HCT116 (cell line): Measurements from ENCODE around the gene RRAS2. TPM values are rescaled to one million over a fixed set of nuclear protein-coding genes. Genes with fewer than 3 reads are reported as not detected.

Experiments used
- ATAC-seq: fragments of 200-7000 bp; cut with Tn5 transposase; 2 replicates; pipeline ENCODE4 v1.9.1; 2020; ENCODE audit warnings: mild to moderate bottlenecking, moderate library complexity
- BruUV-seq: library from RNA; stranded (reverse); fragments of 400-500 nt; replicated peaks from 2 replicates; lab custom pipeline; 2021; lab: Mats Ljungman, UMichigan
- CTCF ChIA-PET: fragments of 300-600 bp; sonication (Branson Sonifier 250); formaldehyde crosslinking; loops from one replicate; lab custom pipeline; 2021; ENCODE audit warnings: antibody characterized with exemption; lab: Charles Lee
- POLR2A ChIA-PET: fragments of 300-600, 350-600 bp; sonication (Branson Sonifier 250); formaldehyde crosslinking; loops from one replicate; lab custom pipeline; 2021; ENCODE audit warnings: antibody characterized with exemption; lab: Charles Lee
- RAD21 ChIA-PET, 2 experiments: fragments of 300-600 bp; sonication (Branson Sonifier 250); formaldehyde crosslinking; loops; one replicate each; lab custom pipeline; 2023; ENCODE audit warnings: low total read pairs in 2 of 2; ENCODE audit not compliant: uncharacterized antibody in 2 of 2, unreplicated experiment in 2 of 2, low non-redundant PET in 1 of 2; lab: Charles Lee
- DNase-seq: peaks from one replicate; pipeline ENCODE4 v3.0.0-alpha.2; 2010; ENCODE audit warnings: low read depth, low spot score
- H2AFZ ChIP-seq: fragments of 200-600 bp; shearing (Covaris generic), sonication (generic); 2 replicates; pipeline ENCODE4 v1.6.1; 2017; ENCODE audit warnings: low read depth, mixed run types, mixed read lengths, antibody characterized with exemption, low read length; ENCODE audit not compliant: poor library complexity, severe bottlenecking
- H3K27ac ChIP-seq: 2 replicates; pipeline ENCODE4 v1.5.1; 2012; ENCODE audit warnings: low read depth, low read length
- H3K27me3 ChIP-seq: fragments of 200-600 bp; sonication (generic); 2 replicates; pipeline ENCODE4 v1.6.1; 2016; ENCODE audit warnings: mixed run types, low read length, mixed read lengths; ENCODE audit not compliant: insufficient read depth
- H3K36me3 ChIP-seq, 2 experiments: fragments of 200-500 bp in 1 of 2; fragments of 200-600 bp in 1 of 2; sonication (Bioruptor generic) in 1 of 2; sonication (generic) in 1 of 2; 2 replicates each; pipeline versions ENCODE4 v1.5.1 to v1.6.1; 2014 to 2016; ENCODE audit warnings: low read length in 2 of 2, inconsistent platforms in 1 of 2, mixed read lengths in 1 of 2, mixed run types in 1 of 2; ENCODE audit not compliant: insufficient read depth in 2 of 2, control insufficient read depth in 1 of 2
- H3K4me1 ChIP-seq, 2 experiments: fragments of 200-600 bp in 1 of 2; sonication (generic) in 1 of 2; 2 replicates each; pipeline versions ENCODE4 v1.5.1 to v1.6.1; 2012 to 2017; ENCODE audit warnings: low read length in 2 of 2, inconsistent platforms in 1 of 2, mild to moderate bottlenecking in 1 of 2, mixed read lengths in 1 of 2, mixed run types in 1 of 2, moderate library complexity in 1 of 2; ENCODE audit not compliant: insufficient read depth in 2 of 2, control insufficient read depth in 1 of 2
- H3K4me2 ChIP-seq: fragments of 200-600 bp; sonication (generic); 2 replicates; pipeline ENCODE4 v1.6.1; 2017; ENCODE audit warnings: mixed run types, low read length, mixed read lengths
- H3K4me3 ChIP-seq, 2 experiments: fragments of 200-600 bp in 1 of 2; sonication (generic) in 1 of 2; replicated peaks in 1 of 2; 2 replicates each; pipeline ENCODE4 v1.5.1; 2011 to 2016; ENCODE audit warnings: low read length in 2 of 2, control low read depth in 1 of 2, low read depth in 1 of 2, mild to moderate bottlenecking in 1 of 2, mixed read lengths in 1 of 2, mixed run types in 1 of 2
- H3K79me2 ChIP-seq: fragments of 200-600 bp; sonication (generic); 2 replicates; pipeline ENCODE4 v1.6.1; 2017; ENCODE audit warnings: mild to moderate bottlenecking, mixed run types, low read length, moderate library complexity, mixed read lengths; ENCODE audit not compliant: insufficient read depth
- H3K9ac ChIP-seq: fragments of 200-600 bp; sonication (generic); 2 replicates; pipeline ENCODE4 v1.6.1; 2016; ENCODE audit warnings: low read length, mixed read lengths
- H3K9me2 ChIP-seq: fragments of 200-600 bp; sonication (generic), shearing (Covaris generic); 2 replicates; pipeline ENCODE4 v1.6.1; 2017; ENCODE audit warnings: mixed run types, mild to moderate bottlenecking, moderate library complexity; ENCODE audit not compliant: insufficient read depth
- H3K9me3 ChIP-seq, 2 experiments: fragments of 200-500 bp in 1 of 2; fragments of 200-600 bp in 1 of 2; sonication (Bioruptor generic) in 1 of 2; sonication (generic) in 1 of 2; 2 replicates each; pipeline ENCODE4 v1.6.1; 2014 to 2017; ENCODE audit warnings: low read length in 2 of 2, mixed read lengths in 2 of 2, inconsistent platforms in 1 of 2, low read depth in 1 of 2, mild to moderate bottlenecking in 1 of 2, mixed run types in 1 of 2, moderate library complexity in 1 of 2; ENCODE audit not compliant: control insufficient read depth in 1 of 2, insufficient read depth in 1 of 2
- H4K20me1 ChIP-seq: fragments of 200-600 bp; sonication (generic), shearing (Covaris generic); 2 replicates; pipeline ENCODE4 v1.6.1; 2017; ENCODE audit warnings: mixed run types, mild to moderate bottlenecking, moderate library complexity; ENCODE audit not compliant: insufficient read depth
- ATF3 ChIP-seq: IDR thresholded peaks from 2 replicates; pipeline ENCODE4 v1.6.1; 2012
- CBX3 ChIP-seq: IDR thresholded peaks from 2 replicates; pipeline ENCODE4 v1.6.1; 2012; ENCODE audit warnings: low read depth
- CEBPB ChIP-seq: IDR thresholded peaks from 2 replicates; pipeline ENCODE4 v1.6.1; 2012; ENCODE audit warnings: low read depth
- ELF1 ChIP-seq: IDR thresholded peaks from 2 replicates; pipeline ENCODE4 v1.6.1; 2012; ENCODE audit warnings: low read depth, borderline replicate concordance
- EZH2 ChIP-seq: fragments of 200-600 bp; sonication (generic); IDR thresholded peaks from 2 replicates; pipeline ENCODE4 v1.6.1; 2017; ENCODE audit warnings: antibody characterized with exemption, mixed run types
- EZH2phosphoT487 ChIP-seq: fragments of 200-600 bp; IDR thresholded peaks from 2 replicates; pipeline ENCODE4 v1.6.1; 2018; ENCODE audit warnings: antibody characterized with exemption, borderline replicate concordance
- FOSL1 ChIP-seq: IDR thresholded peaks from 2 replicates; pipeline ENCODE4 v1.6.1; 2012; ENCODE audit warnings: low read depth
- MAX ChIP-seq: IDR thresholded peaks from 2 replicates; pipeline ENCODE4 v1.6.1; 2012
- POLR2A ChIP-seq: IDR thresholded peaks from 2 replicates; pipeline ENCODE4 v1.7.0; 2011; ENCODE audit warnings: borderline replicate concordance; ENCODE audit not compliant: insufficient read depth, insufficient read length; ENCODE audit errors: extremely low read depth
- RAD21 ChIP-seq: IDR thresholded peaks from 2 replicates; pipeline ENCODE4 v1.6.1; 2012; ENCODE audit warnings: low read depth, mild to moderate bottlenecking
- REST ChIP-seq: IDR thresholded peaks from 2 replicates; pipeline ENCODE4 v1.6.1; 2012; ENCODE audit warnings: low read depth
- SIN3A ChIP-seq: IDR thresholded peaks from 2 replicates; pipeline ENCODE4 v1.6.1; 2012; ENCODE audit warnings: low read depth
- SP1 ChIP-seq: IDR thresholded peaks from 2 replicates; pipeline ENCODE4 v1.6.1; 2012; ENCODE audit warnings: low read depth
- YY1 ChIP-seq: IDR thresholded peaks from 2 replicates; pipeline ENCODE4 v1.6.1; 2011; ENCODE audit warnings: low read length, low read depth, moderate library complexity, mild to moderate bottlenecking; ENCODE audit not compliant: insufficient replicate concordance; ENCODE audit errors: extremely low read depth
- ZFX ChIP-seq: fragments of 450-650 bp; IDR thresholded peaks from 2 replicates; pipeline ENCODE4 v1.6.1; 2017
- ZNF274 ChIP-seq: fragments of 200-500 bp; sonication (Bioruptor generic); IDR thresholded peaks from 2 replicates; pipeline ENCODE4 v1.6.1; 2014; ENCODE audit warnings: mild to moderate bottlenecking, low read depth, low read length, inconsistent platforms
- intact Hi-C: fragments of 100-400 bp; cut with micrococcal nuclease; formaldehyde crosslinking; loops from 2 replicates; pipeline ENCODE4 v1.10.0; 2022
- total RNA-seq: library from RNA; stranded (reverse); gene quantifications from one replicate; pipeline ENCODE4 v1.2.1, GENCODE V29; 2021; ENCODE audit not compliant: unreplicated experiment

The RRAS2 gene
- total RNA-seq, 1 experiment from 2014 or later, result 54.5 TPM

GRCh38 chr11:14318581-14318981 is 40.4 kb downstream of the RRAS2 start:
- no TSS peak for BruUV-seq
- Histone ChIP-seq H3K27ac (no peak overlapping the region), H3K9me3 (no peaks in the 10 kb centered on the region), H3K9ac (no peak overlapping the region), H3K9me2 (no peaks in the 10 kb centered on the region), H3K4me1 (no peaks in the 10 kb centered on the region), H3K36me3 (no peaks in the 10 kb centered on the region), H4K20me1 (peaks cover 11% of the 10 kb centered on the region; the same call in 1 of the 2 replicates), H3K4me2 (no peak overlapping the region), H3K27me3 (no peaks in the 10 kb centered on the region), H3K4me3 (no peak overlapping the region), H2AFZ (no peak overlapping the region), H3K79me2 (peaks cover 90% of the 10 kb centered on the region)
- DNase-seq (no peak), ATAC-seq (no peak)
- TF ChIP-seq ZFX (no peak), MAX (no peak), CBX3 (no peak), FOSL1 (no peak), POLR2A (no peak), SIN3A (no peak), EZH2phosphoT487 (no peak), ZNF274 (no peak), RAD21 (no peak), ATF3 (no peak)
- CTCF ChIA-PET, result interaction anchor here (1.5 to 2.2 kb wide), 2 partner anchors 10 to 18 kb away, joined by 5 to 8 read pairs; no protein-coding TSS in a partner anchor
- RAD21 ChIA-PET, result no interaction called here
- POLR2A ChIA-PET, result no interaction called here
- intact Hi-C loops, result no loop called here

GRCh38 chr11:14317659-14318325 is 41.2 kb downstream of the RRAS2 start:
- H3K27ac ChIP-seq, result no peak overlapping the region
- H3K9me3 ChIP-seq, result no peaks in the 10 kb centered on the region
- no peak overlapping the region for H3K4me2 ChIP-seq
- H3K4me1 ChIP-seq, result no peaks in the 10 kb centered on the region
- H3K9ac ChIP-seq, result no peak overlapping the region
- ATAC-seq, result no peak
- no peak for TF ChIP-seq ELF1
- no peak for TF ChIP-seq SP1
- TF ChIP-seq CEBPB, result no peak
- no peak for TF ChIP-seq CBX3
- no peak for TF ChIP-seq EZH2
- no peak for TF ChIP-seq ZNF274
- no peak for TF ChIP-seq REST
- no peak for TF ChIP-seq YY1
- TF ChIP-seq ZFX, result no peak
- POLR2A ChIA-PET, result no interaction called here
- intact Hi-C loops, result no loop called here
- no peaks in the 10 kb centered on the region for H3K36me3 ChIP-seq
- no TSS peak for BruUV-seq
- no peaks in the 10 kb centered on the region for H3K27me3 ChIP-seq
- H4K20me1 ChIP-seq, result peaks cover 11% of the 10 kb centered on the region; the same call in 1 of the 2 replicates
- DNase-seq, result no peak
- RAD21 ChIA-PET, result no interaction called here
- H3K4me3 ChIP-seq, result no peak overlapping the region
- H2AFZ ChIP-seq, result no peak overlapping the region
- H3K79me2 ChIP-seq, result peaks cover 90% of the 10 kb centered on the region
- CTCF ChIA-PET, result interaction anchor here (1.5 to 2.2 kb wide), 2 partner anchors 10 to 17 kb away, joined by 5 to 8 read pairs; no protein-coding TSS in a partner anchor
- H3K9me2 ChIP-seq, result no peaks in the 10 kb centered on the region
